Activated CD4-positive, alpha-beta T cell treated with anti-CD3 and anti-CD28 coated beads for 48 hours (primary cell): ENCODE data around the gene RPS16.

Experiments
- DNase-seq: peaks from one replicate; pipeline ENCODE4 v3.0.0-alpha.2; 2020

Gene RPS16

DNA sequence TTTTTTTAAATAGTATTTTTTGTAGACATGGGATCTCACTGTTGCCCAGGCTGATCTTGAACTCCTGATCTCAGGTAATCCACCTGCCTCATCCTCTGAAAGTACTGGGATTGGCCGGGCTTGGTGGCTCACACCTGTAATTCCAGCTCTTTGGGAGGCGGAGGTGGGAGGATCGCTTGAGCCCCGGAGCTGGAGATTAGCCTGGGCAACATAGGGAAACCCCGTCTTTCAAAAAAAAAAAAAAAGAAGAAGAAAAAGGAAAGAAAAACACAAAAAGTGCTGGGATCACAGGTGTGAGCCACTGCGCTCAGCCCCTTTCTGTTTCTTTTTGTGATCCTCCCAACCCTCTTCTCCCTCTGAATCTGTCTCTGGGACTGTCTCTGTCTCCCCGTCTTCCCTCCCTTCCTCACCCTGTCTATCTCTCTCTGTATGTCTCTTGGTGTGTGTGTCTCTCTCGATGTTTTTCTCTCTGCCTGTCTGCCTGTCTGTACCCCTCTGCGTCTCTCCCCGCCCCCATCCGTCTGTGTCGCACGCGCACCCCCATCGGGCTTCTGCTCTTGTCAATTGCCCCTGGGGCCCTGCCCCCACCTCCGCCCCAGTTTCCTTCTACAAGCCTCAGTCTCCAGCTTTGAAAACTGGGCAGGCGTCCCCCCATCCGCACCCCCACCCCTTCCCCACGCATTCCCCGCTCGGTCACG is 29.6 kb downstream of the RPS16 start:
- peak; percentile 90 for DNase-seq

DNA sequence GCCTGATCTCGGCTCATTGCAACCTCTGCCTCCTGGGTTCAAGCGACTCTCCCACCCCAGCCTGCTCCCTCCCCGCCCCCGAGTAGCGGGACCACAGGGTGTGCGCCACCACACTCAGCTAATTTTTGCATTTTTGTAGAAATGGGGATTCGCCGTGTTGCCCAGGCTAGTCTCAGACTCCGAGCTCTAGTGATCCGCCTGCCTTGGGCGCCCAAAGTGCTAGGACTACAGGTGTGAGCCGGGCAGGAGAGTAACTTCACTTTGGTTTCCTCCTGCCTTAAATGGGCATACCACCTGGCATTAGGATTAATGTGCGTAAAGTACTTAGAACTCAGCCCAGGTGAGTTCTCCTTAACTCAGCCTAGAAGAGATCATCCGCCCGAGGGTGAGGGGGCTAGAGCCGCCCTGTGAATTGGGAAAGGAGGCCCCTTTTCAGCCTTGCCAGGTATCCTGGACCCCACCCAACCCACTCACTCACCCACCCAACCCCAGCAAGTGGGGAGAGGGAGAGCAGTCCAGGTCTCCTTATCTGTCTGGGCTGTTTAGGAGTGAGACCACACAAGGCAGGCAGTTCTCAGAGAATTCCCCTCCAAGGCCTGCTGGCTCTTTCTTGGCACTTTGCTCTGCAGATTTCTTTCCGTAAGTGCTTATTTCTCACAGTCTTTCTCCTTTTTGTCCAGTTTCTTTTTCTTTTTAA is 30.3 kb downstream of the RPS16 start:
- DNase-seq, result no peak

DNA sequence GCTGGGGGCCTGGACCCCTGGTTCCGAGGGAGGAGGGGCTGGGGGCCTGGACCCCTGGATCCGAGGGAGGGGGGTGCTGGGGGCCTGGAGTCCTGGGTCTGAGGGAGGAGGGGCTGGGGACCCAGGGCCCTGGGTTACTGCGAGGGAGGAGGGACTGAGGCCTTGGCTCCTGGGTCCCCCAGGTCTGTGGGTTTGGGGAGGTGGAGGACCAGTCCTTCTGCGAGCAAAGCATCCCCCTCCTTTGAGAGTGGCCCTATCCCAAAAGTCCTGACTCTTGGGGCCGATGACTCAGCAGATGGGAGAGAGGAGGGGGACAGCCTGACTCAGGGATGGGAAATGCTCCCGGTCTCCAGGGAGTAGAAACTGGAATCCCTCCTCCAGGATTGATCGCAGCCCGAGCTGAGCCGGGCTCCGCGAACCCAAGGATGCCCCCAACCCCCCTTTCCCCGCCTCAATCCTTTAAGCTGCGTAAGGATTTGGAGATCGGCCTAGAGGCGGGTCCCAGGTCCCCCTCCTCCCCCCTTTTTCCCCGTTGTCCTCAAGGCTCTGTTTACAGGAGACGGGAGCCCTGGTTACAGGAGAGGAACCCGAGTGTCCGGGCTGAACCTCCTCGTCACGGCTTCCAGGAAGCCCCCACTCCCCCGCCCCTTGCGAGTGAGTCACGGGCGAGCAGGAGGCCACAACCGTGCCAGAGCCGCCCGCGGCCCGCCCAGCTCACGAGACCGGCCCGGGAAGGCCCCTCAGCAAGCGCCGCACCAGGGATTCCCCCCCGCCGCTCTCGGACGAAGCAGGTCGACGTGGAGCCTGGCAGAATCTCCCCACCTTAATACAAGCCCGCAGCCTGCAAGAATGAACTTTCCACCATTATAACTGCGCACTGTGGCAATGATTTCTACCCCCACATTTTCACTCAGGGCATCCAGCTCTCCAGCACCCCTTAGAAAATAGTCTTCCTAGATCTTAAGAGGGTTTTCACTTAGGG is 32.1 kb downstream of the RPS16 start:
- peak; percentile 97 for DNase-seq

DNA sequence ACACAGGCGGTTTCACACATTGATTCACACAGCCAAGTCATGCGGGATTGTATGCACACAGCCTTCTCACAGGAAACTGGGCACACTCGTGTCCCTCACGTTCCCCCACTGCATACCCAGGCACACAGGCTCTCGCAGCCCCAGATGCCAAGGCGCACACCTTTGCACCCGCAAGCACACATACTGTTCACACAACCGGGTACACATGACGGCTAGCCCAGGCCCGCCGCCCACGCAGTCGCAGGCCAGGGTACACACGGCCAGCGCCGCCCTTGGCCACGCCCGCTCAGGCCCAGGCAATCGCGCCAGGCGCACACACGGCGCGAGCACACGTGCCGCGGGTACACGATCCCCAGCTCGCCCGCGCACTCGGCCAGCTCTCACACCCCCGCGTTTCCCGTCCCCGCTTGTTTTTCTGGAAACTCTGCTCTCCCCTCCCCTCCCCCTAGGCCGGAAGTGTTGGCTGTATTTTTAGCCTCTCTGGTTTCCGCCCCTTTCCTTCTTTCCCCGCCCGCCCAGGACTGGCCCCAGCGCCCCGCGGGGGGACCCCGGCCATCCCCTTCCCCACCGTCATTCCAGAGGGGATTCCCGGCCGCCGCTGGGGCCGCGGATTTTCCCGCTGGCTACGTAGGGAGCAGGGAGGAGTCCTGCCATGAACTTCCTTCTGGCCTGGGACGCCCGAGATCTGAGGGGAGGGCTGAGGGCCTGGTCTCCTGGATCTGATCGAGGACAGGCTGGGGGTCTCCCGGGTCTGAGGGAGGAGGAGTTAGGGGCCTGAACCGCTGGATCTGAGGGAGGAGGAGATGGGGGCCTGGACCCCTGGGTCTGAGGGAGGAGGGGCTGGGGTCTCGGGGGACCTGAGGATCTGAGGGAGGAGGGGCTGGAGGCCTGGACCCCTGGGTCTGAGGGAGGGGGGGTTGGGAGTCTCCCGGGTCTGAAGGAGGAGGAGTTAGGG is 33.1 kb downstream of the RPS16 start:
- peak; percentile 91 for DNase-seq

DNA sequence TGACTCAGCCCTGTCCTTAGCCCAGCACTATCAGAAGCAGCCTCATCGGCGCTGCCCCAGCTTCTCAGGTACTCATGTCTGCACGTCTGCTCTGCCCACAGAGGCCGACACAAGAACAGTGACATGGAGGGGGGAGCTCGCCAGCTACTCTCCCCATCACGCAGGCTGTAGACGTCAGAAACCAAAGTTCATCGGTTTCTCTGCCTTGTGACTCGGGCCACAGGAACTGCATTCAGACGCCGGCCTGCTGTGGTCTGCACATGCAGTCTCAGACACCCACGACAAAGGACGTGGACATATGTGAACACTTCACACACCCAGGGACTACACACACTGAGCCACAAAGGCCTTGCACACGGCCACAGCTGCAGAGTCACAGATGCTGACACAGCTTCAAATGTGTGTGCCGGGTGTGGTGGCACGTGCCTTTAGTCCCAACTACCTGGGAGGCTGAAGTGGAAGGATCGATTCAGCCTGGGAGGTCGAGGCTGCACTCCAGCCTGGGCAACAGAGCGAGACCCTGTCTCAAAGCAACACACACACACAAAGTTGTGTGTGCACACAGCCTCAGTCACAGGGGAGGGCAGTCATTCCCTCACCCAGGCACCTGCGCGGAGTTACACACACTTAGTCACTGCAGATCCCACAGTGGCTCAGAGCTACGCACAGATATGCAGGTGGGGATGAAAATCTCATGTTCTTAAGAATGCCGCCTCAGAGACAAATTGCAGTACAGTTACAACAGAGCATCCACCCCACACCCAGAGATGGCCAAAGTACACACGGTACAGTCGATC is 34.0 kb downstream of the RPS16 start:
- DNase-seq, result peak; percentile 89

DNA sequence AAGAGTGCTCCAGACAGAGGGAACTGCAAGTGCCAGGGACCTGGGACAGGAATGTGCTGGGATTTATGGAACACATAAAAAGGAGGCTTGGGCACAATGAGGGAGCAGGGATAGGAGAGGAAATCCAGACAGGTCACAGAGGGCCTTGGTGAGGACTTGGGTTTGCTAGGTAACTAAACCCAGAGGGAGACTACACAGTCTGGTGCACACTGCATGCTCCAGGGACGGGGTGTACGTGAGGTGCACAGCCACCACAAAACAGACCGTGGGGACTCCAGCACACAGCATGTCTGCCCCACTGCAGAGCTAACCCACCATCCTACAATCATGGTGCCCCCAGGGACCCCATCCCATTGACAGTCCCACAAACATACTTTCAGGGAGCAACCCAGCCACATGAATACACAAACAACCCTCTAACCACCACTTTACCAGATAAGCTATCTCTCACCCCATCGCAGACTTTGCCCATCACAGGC is 34.6 kb downstream of the RPS16 start:
- no peak for DNase-seq

DNA sequence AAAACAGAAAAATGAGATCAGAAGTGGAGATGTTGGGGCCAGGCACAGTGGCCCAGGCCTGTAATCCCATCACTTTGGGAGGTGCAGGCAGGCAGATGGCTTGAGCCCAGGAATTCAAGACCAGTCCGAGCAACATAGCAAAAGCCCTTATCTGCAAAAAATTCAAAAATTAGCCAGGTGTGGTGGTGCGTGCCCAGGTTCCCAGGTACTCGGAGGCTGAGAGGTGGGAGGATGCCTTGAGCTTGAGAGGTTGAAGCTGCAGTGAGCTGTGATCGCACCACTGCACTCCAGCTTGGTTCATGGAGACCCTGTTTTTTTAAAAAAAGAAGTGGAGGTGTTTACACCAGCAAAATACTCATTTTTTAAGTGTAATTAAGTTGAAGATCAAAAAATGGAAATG is 35.7 kb downstream of the RPS16 start:
- DNase-seq, result no peak

DNA sequence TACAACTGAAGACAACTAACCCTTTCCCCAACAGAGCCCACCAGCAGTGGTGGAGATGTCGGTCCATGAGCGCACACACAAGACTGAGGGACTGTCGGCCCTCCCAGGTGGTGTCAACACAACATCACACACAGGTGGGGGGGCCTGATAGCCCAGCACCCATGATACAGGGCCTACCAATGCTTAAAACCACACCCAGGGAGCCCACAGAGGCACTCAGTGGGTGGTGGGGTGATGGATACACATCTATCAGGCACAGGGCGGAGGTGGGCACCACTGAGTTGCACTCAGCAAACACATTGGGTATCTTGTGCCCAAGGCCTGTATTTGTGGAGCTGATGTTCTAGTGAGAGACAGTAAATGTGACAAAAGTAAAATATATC is 36.1 kb downstream of the RPS16 start:
- DNase-seq, result no peak

DNA sequence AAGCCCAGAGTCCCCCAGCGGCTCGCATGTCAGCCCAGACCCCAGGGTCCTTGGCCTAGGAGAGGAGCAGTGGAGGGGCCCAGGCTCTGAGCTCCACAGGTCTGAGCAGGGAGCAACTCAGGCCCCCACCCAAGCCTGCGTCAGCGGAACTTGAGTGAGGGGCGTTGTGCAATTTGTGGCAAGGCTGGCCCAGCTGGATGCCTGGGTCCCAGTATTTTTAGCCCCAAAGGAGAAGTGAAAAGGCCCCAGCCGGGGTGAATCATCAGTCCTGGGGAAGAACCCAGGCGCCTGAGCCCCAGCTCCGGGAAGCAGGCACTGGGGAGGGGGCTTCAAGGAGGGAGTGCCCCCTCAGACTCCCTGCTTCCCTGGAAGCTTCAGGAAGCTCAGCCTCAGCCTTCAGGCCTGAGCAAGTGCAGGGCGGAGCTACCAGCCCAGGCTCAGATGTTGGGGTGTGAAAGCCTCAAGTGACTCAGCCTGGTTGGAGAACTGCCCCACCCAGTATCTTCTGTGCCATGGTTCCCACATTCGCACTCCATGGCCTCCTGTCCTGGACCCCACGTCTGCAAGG is 37.4 kb downstream of the RPS16 start:
- DNase-seq, result peak; percentile 77

DNA sequence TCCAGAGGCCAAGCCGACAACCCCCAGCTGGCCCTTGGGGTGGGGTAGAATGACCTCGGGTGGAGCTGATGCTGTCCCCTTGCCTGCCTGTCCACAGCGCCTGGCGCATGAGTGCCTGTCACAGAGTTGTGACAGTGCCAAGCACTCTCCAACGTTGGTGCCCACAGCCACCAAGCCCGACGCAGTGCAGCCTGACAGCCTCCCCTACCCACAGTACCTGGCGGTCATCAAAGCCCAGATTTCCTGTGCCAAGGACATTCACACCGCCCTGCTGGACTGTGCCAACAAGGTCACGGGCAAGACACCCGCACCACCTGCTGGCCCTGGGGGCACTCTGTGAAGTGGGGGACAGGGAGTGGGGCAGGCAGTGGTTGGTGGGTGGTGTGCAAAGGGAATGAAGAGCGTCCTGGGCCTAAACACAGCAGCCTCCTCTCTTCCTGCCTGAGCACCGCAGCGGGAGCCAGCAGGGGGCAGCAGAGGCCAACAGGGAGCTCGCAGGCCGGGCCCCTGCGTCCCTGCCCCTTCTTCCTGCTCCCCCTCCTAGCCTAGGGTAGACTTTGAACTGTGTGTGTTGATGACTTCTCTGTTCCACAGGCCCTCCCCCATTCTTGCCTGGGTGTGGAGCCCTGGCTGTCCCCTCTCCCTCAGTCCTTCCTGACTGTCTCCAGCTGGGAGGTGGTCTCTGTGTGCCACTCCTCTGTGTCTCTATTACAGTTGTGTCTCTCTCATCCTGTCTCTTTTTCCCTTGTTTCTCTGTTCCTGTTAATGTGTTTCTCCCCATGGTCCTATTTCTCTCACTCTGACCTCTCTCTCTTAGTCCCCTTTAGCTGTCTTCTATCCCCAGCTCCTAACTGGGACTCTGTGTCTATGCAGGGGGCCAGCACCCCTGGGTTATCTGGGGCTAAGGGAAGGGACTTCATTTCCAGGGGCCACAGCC is 38.1 kb downstream of the RPS16 start:
- DNase-seq, result peak; percentile 96

DNA sequence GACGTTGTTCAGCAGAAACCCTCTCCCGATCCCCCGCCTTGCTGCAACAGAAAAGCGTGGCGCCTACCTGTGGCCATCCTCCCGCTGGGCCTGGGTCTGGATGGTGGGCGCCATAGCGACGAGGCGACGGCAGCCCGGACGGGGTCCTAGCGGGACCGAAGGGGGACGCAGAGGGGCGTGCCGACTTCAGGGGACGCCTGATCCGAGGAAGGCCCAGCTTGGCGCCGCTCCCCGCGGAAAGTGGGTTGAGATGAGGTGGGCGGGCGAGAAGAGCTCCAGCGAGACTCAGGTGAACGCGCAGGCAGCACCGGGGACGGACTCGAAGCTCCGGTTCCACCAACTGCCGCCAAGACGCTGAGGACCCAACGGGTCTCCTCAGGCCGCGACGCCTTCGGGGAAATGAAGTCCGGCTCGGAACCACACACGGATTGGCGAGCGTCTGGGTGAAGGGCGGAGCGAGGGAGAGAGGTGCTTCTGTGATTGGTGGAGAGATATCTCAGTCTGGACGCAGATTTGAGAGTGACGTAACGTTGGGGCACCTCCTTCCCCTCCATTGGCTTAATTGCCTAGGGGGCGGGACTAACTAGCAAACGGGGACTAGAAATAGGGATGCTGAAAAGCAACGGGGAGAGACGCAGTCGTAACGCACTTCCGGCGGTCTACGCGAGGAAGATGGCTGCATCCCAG is 44.9 kb downstream of the RPS16 start, which contains the start of the genes MED29 and PAF1:
Gene MED29 (plus strand): TSS at position 628 of the 687 bp plus-strand sequence. CDS start 45 bp downstream, at position 673.
Gene PAF1 (minus strand): TSS at position 356 of the 687 bp plus-strand sequence. CDS start 242 bp downstream, at position 114.
- peak; percentile 97 for DNase-seq

DNA sequence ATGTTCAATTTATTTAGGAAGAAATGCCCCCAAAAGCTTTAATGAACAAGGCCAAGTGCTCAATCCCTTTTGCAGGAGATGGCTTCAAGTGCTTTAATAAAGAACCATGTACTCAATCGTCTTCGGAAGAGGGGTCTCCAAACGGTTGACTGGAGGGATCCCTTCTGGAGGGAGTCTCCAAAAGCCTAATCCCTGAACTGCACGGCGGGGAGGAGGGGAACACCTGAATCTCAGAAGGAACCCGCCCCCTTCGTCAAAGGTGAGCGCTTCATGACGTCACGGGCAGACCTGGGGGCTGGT is 45.3 kb downstream of the RPS16 start:
- DNase-seq, result peak; percentile 86

DNA sequence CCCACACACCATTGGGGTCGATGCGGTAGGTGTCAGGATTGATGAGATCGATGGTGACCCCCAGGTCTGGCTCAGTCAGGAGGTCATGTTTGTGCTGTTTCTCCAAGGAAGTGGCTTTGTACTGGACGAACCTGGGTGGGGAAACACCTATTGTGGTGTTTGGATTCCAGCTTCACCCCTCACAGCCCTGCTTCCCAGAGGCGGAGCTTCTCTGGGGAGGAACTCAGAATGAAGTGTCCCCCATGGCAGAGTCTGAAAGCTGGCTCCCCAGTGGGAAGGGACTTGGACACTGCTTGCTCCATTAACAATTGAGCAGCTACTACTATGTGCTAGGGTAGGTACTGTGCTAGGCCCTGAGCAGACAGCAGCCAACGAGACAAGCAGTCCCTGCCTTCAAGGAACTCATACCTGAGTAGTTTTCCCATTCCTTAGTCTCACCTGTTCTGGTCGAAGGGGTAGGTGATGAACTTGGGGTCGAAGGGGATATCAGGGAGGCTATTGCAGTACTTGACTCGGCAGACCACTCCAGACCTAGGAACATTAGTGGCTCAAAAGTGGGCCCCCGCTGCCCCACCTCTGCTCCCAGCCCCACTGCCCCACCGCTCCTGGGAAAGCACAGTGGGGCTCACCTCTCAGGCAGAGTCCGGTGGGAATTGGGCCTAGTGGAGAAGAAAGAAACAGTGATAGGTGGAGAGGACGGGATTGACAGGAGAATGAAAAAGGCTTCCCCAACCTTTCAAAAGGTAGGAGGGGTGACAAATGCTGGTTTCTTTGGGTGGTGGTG is 45.9 kb downstream of the RPS16 start:
- DNase-seq, result no peak

DNA sequence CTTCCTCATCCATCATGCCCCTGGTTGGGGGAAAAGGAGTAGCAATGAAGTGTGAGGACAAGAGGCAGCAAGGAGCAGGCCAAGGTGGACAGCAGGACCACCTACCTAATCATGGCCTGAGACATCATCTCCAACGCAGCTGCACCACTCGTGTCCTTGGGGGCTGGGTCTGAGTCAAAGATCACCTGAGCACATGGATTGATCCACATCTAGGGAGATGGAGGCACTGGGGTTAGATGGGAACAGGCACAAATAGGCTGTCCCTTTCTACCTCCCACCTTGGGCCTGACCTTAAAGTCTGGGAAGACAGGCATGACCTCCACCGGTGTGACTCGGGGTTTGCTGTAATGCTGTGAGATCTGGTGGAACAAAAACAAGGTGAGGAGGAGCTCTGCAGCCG is 47.1 kb downstream of the RPS16 start:
- DNase-seq, result no peak

DNA sequence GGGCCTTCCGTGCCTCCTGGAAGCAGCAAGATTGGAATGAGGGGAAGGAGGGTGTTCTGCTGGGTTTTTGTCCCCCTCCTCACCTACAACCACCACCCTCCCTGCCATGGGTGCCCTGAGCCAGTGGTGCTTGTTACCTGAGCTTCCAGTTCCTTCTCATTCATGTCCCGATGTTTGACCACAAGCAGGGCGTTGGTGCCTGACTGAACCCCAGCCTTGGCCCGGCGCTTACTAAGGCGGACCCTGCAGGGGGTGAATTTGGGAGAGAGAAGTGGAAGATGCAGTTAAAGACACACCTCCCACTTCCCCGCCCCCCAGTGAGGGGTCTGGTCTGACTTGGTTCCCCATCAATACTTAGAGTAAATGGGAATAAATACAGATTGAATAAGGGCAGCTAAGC is 49.2 kb downstream of the RPS16 start:
- DNase-seq, result no peak

DNA sequence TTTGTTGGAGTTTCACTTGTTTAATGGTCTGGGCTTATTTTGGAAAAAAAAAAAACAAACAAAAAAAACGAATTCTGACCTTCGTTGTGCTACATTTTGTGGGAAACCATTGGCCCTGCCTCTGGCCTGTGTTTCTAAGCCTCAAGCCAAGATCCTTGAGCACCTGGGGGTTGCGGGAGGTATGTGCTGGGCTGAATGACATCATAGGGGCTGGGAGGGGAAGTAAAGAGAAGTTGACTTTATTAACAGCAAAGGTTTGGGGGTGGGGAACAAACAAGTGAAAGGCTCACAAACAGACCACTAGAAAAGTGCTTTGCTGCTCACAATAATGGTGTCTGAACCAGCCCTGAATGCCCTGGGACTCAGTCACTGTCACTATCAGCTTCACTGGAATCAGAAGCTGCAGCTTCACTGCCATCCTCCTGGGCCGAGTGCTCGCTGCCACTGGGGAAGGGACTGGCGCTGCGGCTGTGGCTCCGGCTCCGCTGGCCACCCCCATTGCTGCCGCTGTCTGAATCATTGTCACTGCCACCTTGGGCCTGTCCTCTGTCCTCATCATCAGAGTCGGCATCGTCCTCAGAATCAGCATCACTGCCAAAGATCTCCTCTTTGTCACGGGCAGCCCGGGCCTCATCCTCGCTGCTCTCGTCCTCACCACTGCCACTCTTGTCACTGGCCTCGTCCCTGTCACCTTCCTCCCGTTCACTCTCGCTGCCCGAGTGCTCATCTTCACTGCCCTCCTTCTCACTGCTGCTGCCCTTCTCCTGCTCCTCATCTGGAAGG is 49.9 kb downstream of the RPS16 start:
- no peak for DNase-seq

DNA sequence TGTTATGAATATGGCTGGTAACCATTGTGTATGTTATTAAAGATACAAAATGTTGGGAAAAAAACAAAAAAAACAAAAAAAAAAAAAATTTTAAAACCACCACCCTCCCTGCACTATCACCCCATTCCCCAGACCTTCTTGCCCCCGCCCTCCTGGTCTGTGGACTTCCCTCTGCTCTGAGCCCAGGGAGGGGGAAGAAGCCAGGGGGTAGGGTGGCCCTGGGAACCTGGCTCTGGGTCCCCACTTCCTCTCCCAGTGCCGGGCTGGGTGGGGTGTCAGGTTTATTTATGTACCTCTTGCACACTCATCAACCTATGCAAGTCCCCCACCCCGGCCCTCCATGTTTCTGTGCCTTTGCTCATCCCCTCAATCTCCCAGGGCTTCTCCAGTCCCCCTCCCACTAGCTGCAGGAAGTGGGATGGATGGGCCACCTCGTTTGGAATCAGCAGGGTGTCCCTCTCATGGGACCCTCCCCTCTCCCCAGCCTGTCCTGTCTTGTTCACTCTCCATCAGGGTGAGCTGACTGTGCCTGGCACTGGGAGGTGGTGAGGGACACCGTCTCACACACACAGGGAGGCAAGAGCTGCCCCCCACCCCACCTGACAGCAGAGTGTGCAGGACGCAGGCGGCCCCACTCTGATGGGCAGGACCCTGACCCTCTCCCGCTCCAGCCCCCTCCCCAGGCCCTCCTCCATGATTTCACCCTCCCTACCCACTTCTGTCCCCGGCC is 50.7 kb downstream of the RPS16 start:
- DNase-seq, result no peak
